Kidney epithelial cell (primary cell): ENCODE measurements around the gene HLA-B. TPM values are rescaled to one million over a fixed set of nuclear protein-coding genes. Genes with fewer than 3 reads are reported as not detected.
A peak's percentile ranks its signal among the peaks of the same experiment; 100 is the strongest.
"Not testable (repeated sequence)": the region's sequence is repeated elsewhere in the genome, so short reads cannot be mapped to it uniquely, and the experiment has no call there.

Experiments used
- DNase-seq: peaks from one replicate; pipeline ENCODE4 v3.0.0-alpha.2; 2010; ENCODE audit warnings: low read depth
- H3K27me3 ChIP-seq: 2 replicates; pipeline ENCODE4 v1.6.0; 2011; ENCODE audit warnings: low read length; ENCODE audit not compliant: control insufficient read depth, insufficient read depth
- H3K36me3 ChIP-seq: 2 replicates; pipeline ENCODE4 v1.5.1; 2011; ENCODE audit warnings: low read length; ENCODE audit not compliant: control insufficient read depth, insufficient read depth
- H3K4me3 ChIP-seq: 2 replicates; pipeline ENCODE4 v1.5.1; 2011; ENCODE audit warnings: low read depth, mild to moderate bottlenecking, control low read depth, low read length
- CTCF ChIP-seq: IDR thresholded peaks from 2 replicates; pipeline ENCODE4 v1.5.1; 2011; ENCODE audit warnings: mild to moderate bottlenecking, moderate library complexity, low read length, control low read depth, inconsistent platforms; ENCODE audit not compliant: insufficient read depth, poor library complexity, severe bottlenecking
- total RNA-seq: library from RNA; depleted of rRNA; stranded (reverse); fragments of >200 nt; gene quantifications from 2 replicates; pipeline ENCODE4 v1.2.3, GENCODE V29; 2015

The HLA-B gene
- total RNA-seq, result 484 and 545 TPM in 2 replicates

GRCh38 chr6:31356946-31357466 is at the start of gene HLA-B:
HLA-B (minus strand) TSS chr6:31357179; CDS start chr6:31357158, 21 bp downstream.
- TF ChIP-seq CTCF, result no peak
- no peaks in the 10 kb centered on the region for H3K36me3 ChIP-seq
- peak; percentile 25 for DNase-seq

GRCh38 chr6:31405996-31406395 is 49.0 kb upstream of the HLA-B start:
- no peak for DNase-seq
- Histone ChIP-seq H3K4me3 (no peak overlapping the region), H3K27me3 (no peaks in the 10 kb centered on the region), H3K36me3 (no peaks in the 10 kb centered on the region)
- no peak for TF ChIP-seq CTCF

More at GRCh38 chr6:31356946-31357466, at the start of gene HLA-B:
- Histone ChIP-seq H3K4me3 (peak within 1 kb of the TSS; percentile 62), H3K27me3 (peaks cover 5% of the 10 kb centered on the region)

- peak overlapping the region; percentile 87 for H3K4me3 ChIP-seq
- H3K27me3 ChIP-seq, DNase-seq, H3K36me3 ChIP-seq: not testable (repeated sequence)
Observed at GRCh38 chr6:31404061-31404364, 47.0 kb upstream of the HLA-B start.

- DNase-seq, result peak; percentile 63
- TF ChIP-seq CTCF, result no peak
- H3K36me3 ChIP-seq, result no peaks in the 10 kb centered on the region
- no peaks in the 10 kb centered on the region for H3K27me3 ChIP-seq
- peak within 1 kb of the TSS; percentile 87 for H3K4me3 ChIP-seq
Observed at GRCh38 chr6:31403283-31404060, 46.5 kb upstream of the HLA-B start, which contains the start of gene MICA. MICA (plus strand) TSS chr6:31403595; CDS start chr6:31403633, 38 bp downstream.

- peak overlapping the region; percentile 87 for H3K4me3 ChIP-seq
- no peaks in the 10 kb centered on the region for H3K36me3 ChIP-seq
- TF ChIP-seq CTCF, result no peak
- no peak for DNase-seq
- no peaks in the 10 kb centered on the region for H3K27me3 ChIP-seq
Observed at GRCh38 chr6:31402324-31403282, 45.6 kb upstream of the HLA-B start.

GRCh38 chr6:31401403-31401802 is 44.4 kb upstream of the HLA-B start:
- Histone ChIP-seq H3K27me3 (no peaks in the 10 kb centered on the region), H3K36me3 (no peaks in the 10 kb centered on the region), H3K4me3 (no peak overlapping the region)
- no peak for TF ChIP-seq CTCF
- peak; percentile 71 for DNase-seq
